HCT116 (cell line): ENCODE measurements around the gene NDUFB3.
"Not testable (repeated sequence)": the region's sequence is repeated elsewhere in the genome, so short reads cannot be mapped to it uniquely, and the experiment has no call there.

Source experiments
- CEBPB ChIP-seq: IDR thresholded peaks from 2 replicates; pipeline ENCODE4 v1.6.1; 2012; ENCODE audit warnings: low read depth
- POLR2A ChIP-seq: IDR thresholded peaks from 2 replicates; pipeline ENCODE4 v1.7.0; 2011; ENCODE audit warnings: borderline replicate concordance; ENCODE audit not compliant: insufficient read depth, insufficient read length; ENCODE audit errors: extremely low read depth
- TF ChIP-seq, protein P1 (sequence below): IDR thresholded peaks from 2 replicates; pipeline ENCODE4 v1.6.1; 2012

DNA sequence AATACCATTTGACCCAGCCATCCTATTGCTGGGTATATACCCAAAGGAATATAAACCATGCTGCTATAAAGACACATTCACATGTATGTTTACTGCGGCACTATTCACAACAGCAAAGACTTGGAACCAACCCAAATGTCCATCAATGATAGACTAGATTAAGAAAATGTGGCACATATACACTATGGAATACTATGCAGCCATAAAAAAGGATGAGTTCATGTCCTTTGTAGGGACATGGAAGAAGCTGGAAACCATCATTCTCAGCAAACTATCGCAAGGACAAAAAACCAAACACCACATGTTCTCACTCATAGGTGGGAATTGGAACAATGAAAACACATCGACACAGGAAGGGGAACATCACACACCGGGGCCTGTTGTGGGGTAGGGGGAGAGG is 33.4 kb upstream of the NDUFB3 start:
- not testable (repeated sequence) for TF ChIP-seq POLR2A, CEBPB
- TF ChIP-seq, protein P1, sequence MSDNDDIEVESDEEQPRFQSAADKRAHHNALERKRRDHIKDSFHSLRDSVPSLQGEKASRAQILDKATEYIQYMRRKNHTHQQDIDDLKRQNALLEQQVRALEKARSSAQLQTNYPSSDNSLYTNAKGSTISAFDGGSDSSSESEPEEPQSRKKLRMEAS = not testable (repeated sequence)
